ENCODE data around the gene KIZ.

DNA sequence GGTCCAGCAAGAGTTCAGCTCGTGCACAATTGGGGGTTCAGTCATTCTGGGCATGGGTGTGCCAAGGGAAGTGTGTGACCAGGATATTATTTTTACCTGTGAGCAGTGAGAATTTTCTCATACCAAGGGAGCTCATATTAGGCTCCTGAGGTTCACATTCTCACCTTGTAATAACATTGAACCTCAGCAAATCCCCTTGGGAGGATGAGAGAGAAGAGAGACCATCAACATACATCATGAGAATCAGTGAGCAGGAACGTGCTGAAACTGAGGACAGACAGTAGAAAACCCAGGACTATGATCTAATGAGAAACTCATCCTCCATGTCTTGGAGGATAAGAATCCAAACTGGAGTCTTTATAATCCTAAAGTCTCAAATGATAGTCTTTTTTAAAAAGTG, 143.9 kb downstream of the KIZ start:
- TF ChIP-seq, protein P1, sequence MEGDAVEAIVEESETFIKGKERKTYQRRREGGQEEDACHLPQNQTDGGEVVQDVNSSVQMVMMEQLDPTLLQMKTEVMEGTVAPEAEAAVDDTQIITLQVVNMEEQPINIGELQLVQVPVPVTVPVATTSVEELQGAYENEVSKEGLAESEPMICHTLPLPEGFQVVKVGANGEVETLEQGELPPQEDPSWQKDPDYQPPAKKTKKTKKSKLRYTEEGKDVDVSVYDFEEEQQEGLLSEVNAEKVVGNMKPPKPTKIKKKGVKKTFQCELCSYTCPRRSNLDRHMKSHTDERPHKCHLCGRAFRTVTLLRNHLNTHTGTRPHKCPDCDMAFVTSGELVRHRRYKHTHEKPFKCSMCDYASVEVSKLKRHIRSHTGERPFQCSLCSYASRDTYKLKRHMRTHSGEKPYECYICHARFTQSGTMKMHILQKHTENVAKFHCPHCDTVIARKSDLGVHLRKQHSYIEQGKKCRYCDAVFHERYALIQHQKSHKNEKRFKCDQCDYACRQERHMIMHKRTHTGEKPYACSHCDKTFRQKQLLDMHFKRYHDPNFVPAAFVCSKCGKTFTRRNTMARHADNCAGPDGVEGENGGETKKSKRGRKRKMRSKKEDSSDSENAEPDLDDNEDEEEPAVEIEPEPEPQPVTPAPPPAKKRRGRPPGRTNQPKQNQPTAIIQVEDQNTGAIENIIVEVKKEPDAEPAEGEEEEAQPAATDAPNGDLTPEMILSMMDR (conservative IDR thresholded peaks at IDR 0.05; ENCODE audit: low read depth, low read length) = no peak
- no peak for TF ChIP-seq EZH2 (IDR thresholded peaks at IDR 0.05; ENCODE audit: low read length, unreplicated experiment)
- no peak for TF ChIP-seq EZH2phosphoT487 (IDR thresholded peaks at IDR 0.05; ENCODE audit: borderline replicate concordance, low read length)
